Activated CD4-positive, alpha-beta T cell treated with anti-CD3 and anti-CD28 coated beads for 36 hours (primary cell): ENCODE results near the gene NRIP1. TPM values are rescaled to one million over a fixed set of nuclear protein-coding genes. Genes with fewer than 3 reads are reported as not detected.
A peak's percentile ranks its signal among the peaks of the same experiment; 100 is the strongest.

ENCODE experiments used
- ATAC-seq: fragments of 200-7000 bp; cut with Tn5 transposase; one replicate; pipeline ENCODE4 v1.10.0; 2021; ENCODE audit warnings: mild to moderate bottlenecking, moderate library complexity
- CTCF ChIA-PET: fragments of 350-600 bp; sonication (Branson Sonifier 250); formaldehyde crosslinking; loops from one replicate; lab custom pipeline; 2021; ENCODE audit warnings: antibody characterized with exemption; lab: Charles Lee
- POLR2A ChIA-PET: fragments of 350-600 bp; sonication (Branson Sonifier 250); formaldehyde crosslinking; loops from one replicate; lab custom pipeline; 2021; ENCODE audit warnings: antibody characterized with exemption, inconsistent platforms; lab: Charles Lee
- DNase-seq: peaks from one replicate; pipeline ENCODE4 v3.0.0-alpha.2; 2020
- H3K27ac Mint-ChIP-seq: one replicate; pipeline ENCODE4 v1.8.0; 2021; ENCODE audit warnings: mixed read lengths
- H3K27me3 Mint-ChIP-seq: one replicate; pipeline ENCODE4 v1.8.0; 2021; ENCODE audit warnings: mixed read lengths
- H3K36me3 Mint-ChIP-seq: one replicate; pipeline ENCODE4 v1.8.0; 2021; ENCODE audit warnings: low read depth, mixed read lengths
- H3K4me1 Mint-ChIP-seq: one replicate; pipeline ENCODE4 v1.8.0; 2021; ENCODE audit warnings: mixed read lengths
- H3K4me3 Mint-ChIP-seq: one replicate; pipeline ENCODE4 v1.8.0; 2021; ENCODE audit warnings: mild to moderate bottlenecking, moderate library complexity, mixed read lengths
- H3K9me3 Mint-ChIP-seq: one replicate; pipeline ENCODE4 v1.8.0; 2021; ENCODE audit warnings: low read depth, mixed read lengths
- intact Hi-C, 2 experiments: fragments of 100-400 bp; cut with DNase I in 1 of 2; cut with micrococcal nuclease in 1 of 2; formaldehyde crosslinking; loops; one replicate each; pipeline versions ENCODE4 v1.14.2 to v1.15.1; 2022 to 2024; cut with DNase I, micrococcal nuclease
- total RNA-seq, 2 experiments: library from RNA; stranded (reverse); gene quantifications; one replicate each; pipeline ENCODE4 v1.2.3, GENCODE V29; 2021

The NRIP1 gene
- total RNA-seq, 2 experiments from 2014 or later = 7.3 to 7.7 TPM

DNA sequence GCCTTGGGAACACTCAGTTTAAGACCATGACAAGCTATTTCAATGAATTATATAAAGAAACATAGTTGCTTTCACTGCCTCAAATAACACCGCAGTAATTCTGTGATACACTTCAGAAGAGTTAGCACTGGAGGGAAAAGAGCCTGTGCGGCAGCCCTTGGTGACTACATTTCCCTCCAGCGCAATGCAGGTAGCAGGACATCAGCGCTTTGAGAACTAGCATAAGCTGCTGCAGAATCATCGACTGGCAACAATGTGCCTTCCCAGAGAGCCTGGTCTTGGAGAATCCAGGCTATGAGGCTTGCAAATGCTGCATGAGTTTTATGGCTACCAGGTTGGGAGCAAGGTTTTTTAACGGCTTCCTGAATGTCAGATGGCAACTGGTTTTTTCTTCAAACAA lies 7.5 kb downstream of the NRIP1 start:
- H3K9me3 Mint-ChIP-seq = no peaks in the 10 kb centered on the region
- ATAC-seq (peak; percentile 37), DNase-seq (peak; percentile 28)
- no peaks in the 10 kb centered on the region for H3K27me3 Mint-ChIP-seq
- H3K27ac Mint-ChIP-seq = no peak overlapping the region
- H3K4me3 Mint-ChIP-seq = peak overlapping the region; percentile 55
- H3K4me1 Mint-ChIP-seq = peaks cover 91% of the 10 kb centered on the region
- intact Hi-C loops = no loop called here
- H3K36me3 Mint-ChIP-seq = no peaks in the 10 kb centered on the region
- CTCF ChIA-PET = interaction anchor here (0.7 to 0.9 kb wide), 2 partner anchors 25 to 198 kb away, joined by 3 to 4 read pairs; no protein-coding TSS in a partner anchor
- POLR2A ChIA-PET = no interaction called here

DNA sequence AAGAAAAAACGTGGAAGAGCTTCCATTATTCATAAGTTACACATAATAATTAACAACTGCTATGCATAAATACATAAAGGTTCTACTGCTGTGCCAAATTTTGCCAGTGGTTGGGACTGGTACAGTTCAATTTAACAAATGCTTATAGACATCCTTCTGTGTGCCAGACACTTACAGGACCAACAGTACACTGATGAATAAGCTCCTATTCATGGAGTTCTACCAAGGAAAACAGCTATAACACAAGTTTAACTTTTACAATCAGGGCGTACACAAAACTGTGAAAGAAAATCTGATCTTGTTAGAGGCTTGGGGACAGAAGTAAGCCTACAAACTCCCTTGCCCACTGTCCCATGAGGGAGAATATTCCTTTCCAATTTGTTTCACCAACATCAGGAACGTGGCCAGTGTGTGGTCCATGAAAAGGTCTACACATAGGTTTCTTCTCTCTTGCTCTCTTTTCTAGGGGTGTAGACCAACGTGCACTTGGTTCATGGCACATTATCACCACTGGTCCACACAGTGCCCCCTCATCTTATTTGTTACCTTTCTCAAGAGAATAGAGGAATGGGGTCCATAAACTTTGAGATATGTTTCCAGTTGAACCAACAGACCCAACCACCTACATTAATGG lies 10.1 kb downstream of the NRIP1 start:
- Mint-ChIP-seq H3K27me3 (no peaks in the 10 kb centered on the region), H3K4me1 (peaks cover 89% of the 10 kb centered on the region), H3K36me3 (no peaks in the 10 kb centered on the region), H3K9me3 (no peaks in the 10 kb centered on the region), H3K4me3 (no peak overlapping the region), H3K27ac (no peak overlapping the region)
- ATAC-seq (no peak), DNase-seq (no peak)
- CTCF ChIA-PET = interaction anchor here (0.8 to 0.9 kb wide), 2 partner anchors 16 to 137 kb away, joined by 3 read pairs; no protein-coding TSS in a partner anchor
- POLR2A ChIA-PET = interaction anchor here (0.7 to 1.5 kb wide), 2 partner anchors 10 to 20 kb away, joined by 4 to 7 read pairs; partner anchors contain the start of gene NRIP1
- intact Hi-C loops = no loop called here

DNA sequence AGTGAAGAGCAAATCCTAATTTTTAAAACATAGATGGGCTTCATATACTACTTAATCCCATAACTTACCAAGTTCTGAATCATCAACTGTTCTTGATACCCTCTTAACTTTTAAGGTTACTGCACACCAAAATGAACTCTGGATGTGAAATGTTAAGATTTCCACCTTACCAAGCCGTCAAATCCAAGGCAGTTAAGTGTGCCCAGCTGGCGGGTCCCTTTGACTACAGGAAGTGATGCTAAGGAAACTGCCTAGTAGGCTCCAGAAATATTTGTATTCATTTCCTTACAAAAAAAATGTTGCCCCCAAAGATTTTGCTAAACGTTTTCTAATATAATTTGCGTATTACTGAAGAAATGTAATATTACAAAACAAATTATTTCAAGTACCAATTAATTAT lies 10.7 kb downstream of the NRIP1 start:
- CTCF ChIA-PET = interaction anchor here (0.9 kb wide), 1 partner anchor 136 kb away, joined by 3 read pairs; no protein-coding TSS in a partner anchor
- no peak overlapping the region for H3K4me3 Mint-ChIP-seq

DNA sequence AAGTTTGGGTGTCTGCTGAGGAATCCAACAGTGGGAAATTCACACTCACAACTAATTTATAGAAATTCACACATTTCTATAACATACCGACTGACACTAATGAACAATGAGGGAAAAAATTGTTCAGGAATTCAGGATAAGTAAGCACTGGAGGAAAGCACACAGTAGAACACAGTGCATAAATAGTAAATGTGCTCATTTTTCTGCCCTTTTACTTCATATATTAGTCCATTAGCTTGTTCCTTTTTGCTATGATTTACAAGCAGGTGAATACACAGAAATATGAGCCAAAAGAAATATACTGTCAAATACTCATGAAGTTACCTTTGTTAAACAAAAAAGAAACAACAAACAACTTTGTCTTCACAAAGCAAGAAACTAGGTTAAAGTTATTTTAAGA lies 11.3 kb downstream of the NRIP1 start:
- DNase-seq (no peak), ATAC-seq (no peak)
- CTCF ChIA-PET = interaction anchor here (0.9 kb wide), 1 partner anchor 8 kb away, joined by 4 read pairs; no protein-coding TSS in a partner anchor
- Mint-ChIP-seq H3K27me3 (no peaks in the 10 kb centered on the region), H3K27ac (no peak overlapping the region), H3K9me3 (no peaks in the 10 kb centered on the region), H3K4me3 (no peak overlapping the region), H3K4me1 (peaks cover 82% of the 10 kb centered on the region), H3K36me3 (no peaks in the 10 kb centered on the region)
- intact Hi-C loops = no loop called here
- POLR2A ChIA-PET = no interaction called here

More for the DNA sequence above, 10.7 kb downstream of the NRIP1 start:
- no peak for ATAC-seq
- no peaks in the 10 kb centered on the region for H3K36me3 Mint-ChIP-seq
- intact Hi-C loops = no loop called here
- DNase-seq = no peak
- peaks cover 86% of the 10 kb centered on the region for H3K4me1 Mint-ChIP-seq
- POLR2A ChIA-PET = interaction anchor here (0.7 kb wide), 1 partner anchor 20 kb away, joined by 4 read pairs; no protein-coding TSS in a partner anchor
- no peaks in the 10 kb centered on the region for H3K9me3 Mint-ChIP-seq
- no peak overlapping the region for H3K27ac Mint-ChIP-seq
- H3K27me3 Mint-ChIP-seq = no peaks in the 10 kb centered on the region

DNA sequence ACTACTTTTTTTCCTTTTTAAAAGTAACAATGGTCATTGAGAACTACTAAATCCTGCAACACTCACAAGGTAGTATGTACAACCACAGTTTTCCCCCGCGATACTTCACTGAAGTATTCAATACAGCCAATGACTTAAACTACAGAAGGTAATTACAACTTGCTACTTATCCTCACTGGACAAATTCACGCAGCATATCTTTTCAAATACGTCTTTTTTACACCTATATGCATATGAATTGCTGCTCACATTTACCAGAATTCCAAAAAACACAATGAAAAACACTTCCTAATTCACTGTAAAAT lies 12.4 kb downstream of the NRIP1 start:
- H3K4me1 Mint-ChIP-seq = peaks cover 83% of the 10 kb centered on the region

DNA sequence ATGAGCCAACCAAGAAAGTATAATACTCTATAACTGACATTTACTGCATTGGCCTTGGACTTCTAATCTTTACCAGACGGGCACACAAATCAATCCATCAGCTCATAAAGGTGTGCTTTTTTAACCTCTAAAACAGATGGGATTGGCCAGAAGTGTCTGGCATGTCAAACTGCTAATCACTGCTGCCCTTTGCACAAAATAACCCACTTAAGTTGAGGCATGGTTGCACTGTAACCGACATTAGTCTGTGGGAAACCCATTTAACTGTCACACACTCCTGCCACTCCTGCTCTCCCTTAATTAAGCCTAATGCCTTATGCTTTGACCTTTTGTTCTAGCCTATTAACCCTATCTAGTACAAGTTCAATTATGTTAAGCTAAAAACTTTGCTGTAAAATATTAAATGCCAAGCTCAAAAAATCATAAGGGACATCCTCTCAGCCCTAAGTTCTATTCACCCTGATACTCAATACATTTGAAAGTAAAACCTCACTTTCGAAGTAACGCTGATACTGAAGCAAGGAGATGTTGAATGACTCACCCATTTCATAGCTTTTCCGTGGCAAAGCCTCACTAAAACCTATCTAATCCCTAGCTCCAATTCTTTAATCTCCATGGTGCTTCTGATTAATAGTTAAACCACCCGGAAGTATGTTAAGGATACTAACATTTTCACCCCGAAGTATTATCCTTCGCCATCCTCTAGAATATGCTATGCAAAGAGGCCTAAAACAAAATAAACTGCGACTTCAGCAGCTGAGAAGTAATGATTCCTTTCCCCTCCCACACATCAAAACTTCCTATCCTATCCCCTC lies 12.9 kb downstream of the NRIP1 start:
- intact Hi-C loops = no loop called here
- no peak for DNase-seq
- Mint-ChIP-seq H3K4me1 (peaks cover 78% of the 10 kb centered on the region), H3K9me3 (peaks cover 2% of the 10 kb centered on the region), H3K27ac (peak overlapping the region; percentile 87), H3K36me3 (peaks cover 3% of the 10 kb centered on the region), H3K4me3 (peak overlapping the region; percentile 59), H3K27me3 (no peaks in the 10 kb centered on the region)
- peak; percentile 89 for ATAC-seq
- POLR2A ChIA-PET = interaction anchor here (0.6 to 1.0 kb wide), 3 partner anchors 14 to 364 kb away, joined by 3 to 8 read pairs (median 4); partner anchors contain the start of gene NRIP1
- CTCF ChIA-PET = interaction anchor here (1.3 kb wide), 1 partner anchor 430 kb away, joined by 4 read pairs; no protein-coding TSS in a partner anchor

More for the DNA sequence above, 12.4 kb downstream of the NRIP1 start:
- no peaks in the 10 kb centered on the region for H3K9me3 Mint-ChIP-seq
- peak overlapping the region; percentile 59 for H3K4me3 Mint-ChIP-seq
- CTCF ChIA-PET = interaction anchor here (1.3 kb wide), 1 partner anchor 430 kb away, joined by 4 read pairs; no protein-coding TSS in a partner anchor
- H3K36me3 Mint-ChIP-seq = no peaks in the 10 kb centered on the region
- peak overlapping the region; percentile 87 for H3K27ac Mint-ChIP-seq
- intact Hi-C loops = no loop called here
- H3K27me3 Mint-ChIP-seq = no peaks in the 10 kb centered on the region
- ATAC-seq (no peak), DNase-seq (no peak)
- POLR2A ChIA-PET = interaction anchor here (0.6 to 1.0 kb wide), 2 partner anchors 13 to 364 kb away, joined by 3 to 8 read pairs; partner anchors contain the start of gene NRIP1

DNA sequence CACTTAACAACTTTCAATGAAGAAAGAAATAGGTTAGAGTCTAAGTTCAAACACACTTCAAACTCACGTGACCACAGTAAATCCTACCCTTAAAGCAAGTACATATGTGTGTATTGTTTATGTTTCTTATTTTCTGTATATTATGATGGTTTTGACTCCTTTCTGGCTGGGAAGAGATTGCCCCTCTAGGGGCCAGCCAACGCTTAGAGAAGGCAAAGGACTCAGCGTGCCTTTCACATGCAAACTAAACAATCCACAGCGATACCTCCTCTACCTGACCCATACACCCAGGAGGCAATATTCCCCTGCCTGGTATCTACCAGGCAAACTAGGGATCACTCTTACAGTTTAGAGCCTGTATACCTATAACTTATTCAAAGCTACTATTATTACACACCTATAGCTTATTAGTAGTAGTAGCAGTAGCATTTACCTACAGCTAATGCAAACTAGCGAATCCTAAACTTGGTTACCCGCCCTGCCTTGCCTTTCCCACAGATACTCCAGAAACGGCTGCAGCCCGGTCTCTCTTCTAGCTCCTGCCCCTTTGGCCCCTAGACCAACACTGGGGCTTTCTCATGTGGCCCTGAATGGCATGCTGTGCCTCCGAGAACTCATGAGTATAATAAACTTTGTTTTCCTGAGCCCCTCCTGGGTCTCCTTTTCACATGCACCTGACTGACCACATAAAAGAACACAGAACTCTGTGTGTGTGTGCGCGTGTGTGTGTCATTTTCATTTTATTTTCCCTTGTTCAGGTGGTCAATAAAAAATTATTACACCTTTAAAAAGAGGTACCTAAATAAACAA lies 14.0 kb downstream of the NRIP1 start:
- CTCF ChIA-PET = interaction anchor here (0.9 to 1.3 kb wide), 3 partner anchors 8 to 432 kb away, joined by 4 read pairs; no protein-coding TSS in a partner anchor
- peak overlapping the region; percentile 87 for H3K27ac Mint-ChIP-seq
- H3K4me1 Mint-ChIP-seq = peaks cover 72% of the 10 kb centered on the region
- peak overlapping the region; percentile 59 for H3K4me3 Mint-ChIP-seq
- POLR2A ChIA-PET = no interaction called here
- ATAC-seq = peak; percentile 17
- peaks cover 9% of the 10 kb centered on the region for H3K36me3 Mint-ChIP-seq
- intact Hi-C loops = no loop called here
- peaks cover 2% of the 10 kb centered on the region for H3K9me3 Mint-ChIP-seq
- no peak for DNase-seq
- H3K27me3 Mint-ChIP-seq = no peaks in the 10 kb centered on the region

DNA sequence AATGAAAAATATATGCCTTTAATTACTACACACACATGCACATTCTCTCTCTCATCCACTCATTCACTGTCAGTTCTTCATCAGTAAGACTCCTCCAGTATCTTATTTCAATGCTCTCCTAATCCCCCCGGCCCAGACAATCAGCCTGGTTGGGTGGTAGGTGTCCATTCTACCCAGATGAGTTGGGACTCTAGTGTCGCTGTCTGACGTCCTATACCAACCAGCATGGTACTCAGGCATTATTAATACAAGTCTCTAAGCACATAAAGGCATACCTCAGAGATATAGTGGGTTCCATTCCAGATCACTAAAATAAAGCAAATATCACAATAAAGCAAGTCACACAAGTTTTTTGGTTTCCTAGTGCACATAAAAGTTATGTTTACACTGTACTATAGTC lies 19.8 kb downstream of the NRIP1 start:
- no peak for DNase-seq
- ChIA-PET POLR2A (no interaction called here), CTCF (interaction anchor here (1.0 to 1.4 kb wide), 2 partner anchors 16 to 508 kb away, joined by 3 to 4 read pairs; no protein-coding TSS in a partner anchor)
- H3K36me3 Mint-ChIP-seq = peaks cover 24% of the 10 kb centered on the region
- intact Hi-C loops = no loop called here
- H3K9me3 Mint-ChIP-seq = peaks cover 5% of the 10 kb centered on the region
- no peaks in the 10 kb centered on the region for H3K27me3 Mint-ChIP-seq
- H3K4me3 Mint-ChIP-seq = no peak overlapping the region
- ATAC-seq = no peak
- H3K27ac Mint-ChIP-seq = no peak overlapping the region
- H3K4me1 Mint-ChIP-seq = peaks cover 21% of the 10 kb centered on the region

DNA sequence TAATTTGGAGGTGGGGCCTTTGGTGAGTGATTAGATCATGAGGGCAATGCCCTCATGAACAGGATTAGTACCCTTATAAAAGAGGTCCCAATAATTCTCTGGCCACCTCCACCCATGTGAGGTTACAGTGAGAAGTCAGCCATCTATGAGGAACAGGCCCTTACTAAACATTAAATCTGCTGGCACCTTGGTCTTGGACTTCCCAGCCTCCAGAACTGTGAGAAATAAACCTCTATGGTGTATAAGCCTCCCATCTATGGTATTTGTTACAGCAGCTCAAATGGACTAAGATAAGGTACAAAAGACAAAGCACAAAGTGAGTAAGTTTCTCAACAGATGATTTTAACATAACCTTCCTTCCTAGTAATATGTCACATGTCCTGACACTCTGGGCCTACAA lies 22.3 kb downstream of the NRIP1 start:
- Mint-ChIP-seq H3K4me1 (peaks cover 12% of the 10 kb centered on the region), H3K36me3 (peaks cover 33% of the 10 kb centered on the region), H3K27ac (no peak overlapping the region), H3K4me3 (no peak overlapping the region), H3K27me3 (no peaks in the 10 kb centered on the region), H3K9me3 (peaks cover 5% of the 10 kb centered on the region)
- no peak for DNase-seq
- POLR2A ChIA-PET = no interaction called here
- ATAC-seq = no peak
- intact Hi-C loops = no loop called here
- CTCF ChIA-PET = interaction anchor here (0.7 kb wide), 1 partner anchor 59 kb away, joined by 3 read pairs; no protein-coding TSS in a partner anchor

DNA sequence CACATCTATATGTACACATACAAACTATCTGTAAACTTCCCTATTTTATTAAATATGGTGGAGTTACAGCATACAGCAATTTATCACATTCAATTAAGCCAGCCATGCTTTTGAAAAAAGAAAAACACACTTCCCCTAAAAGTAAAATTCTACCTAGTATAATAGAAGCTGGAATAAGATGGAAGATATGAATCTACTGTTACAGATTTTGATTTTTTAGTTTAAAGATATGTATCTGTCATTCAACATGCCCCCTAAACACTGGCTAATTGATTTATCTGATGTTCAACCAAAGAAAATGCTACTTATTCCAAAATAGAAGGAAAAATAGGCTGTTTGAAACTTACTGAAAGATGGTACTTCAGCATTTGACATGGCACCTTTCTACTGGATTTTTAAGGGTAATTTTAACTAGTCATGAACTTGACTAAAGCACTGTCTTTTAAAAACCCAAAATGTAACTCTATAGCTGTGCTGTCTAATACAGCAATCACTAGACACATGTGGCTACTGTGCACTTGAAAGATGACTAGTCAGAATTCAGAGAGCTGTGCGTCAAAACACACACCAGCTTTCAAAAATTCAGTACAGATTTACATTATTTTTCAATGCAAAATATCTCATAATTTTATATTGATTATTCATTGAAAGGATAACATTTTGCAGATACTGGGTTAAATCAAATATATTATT lies 25.0 kb downstream of the NRIP1 start:
- Mint-ChIP-seq H3K9me3 (peaks cover 3% of the 10 kb centered on the region), H3K27me3 (no peaks in the 10 kb centered on the region), H3K27ac (no peak overlapping the region), H3K4me1 (peaks cover 18% of the 10 kb centered on the region), H3K4me3 (no peak overlapping the region), H3K36me3 (peaks cover 25% of the 10 kb centered on the region)
- intact Hi-C loops = no loop called here
- ATAC-seq (no peak), DNase-seq (no peak)
- POLR2A ChIA-PET = no interaction called here
- CTCF ChIA-PET = interaction anchor here (1.0 to 1.5 kb wide), 2 partner anchors 11 to 15 kb away, joined by 3 to 4 read pairs; no protein-coding TSS in a partner anchor
